Esophagus squamous epithelium (tissue), 5 donors: ENCODE results near the gene XPOT. TPM values are rescaled to one million over a fixed set of nuclear protein-coding genes. Genes with fewer than 3 reads are reported as not detected.

Experiments
- DNase-seq: peaks from one replicate; lab custom pipeline; 2025; lab: John Stamatoyannopoulos, UW
- H3K27ac ChIP-seq, 4 donors: fragments of 200-600 bp; sonication (generic); one replicate each; pipeline ENCODE4 v1.5.1; 2016 to 2019; ENCODE audit warnings: mild to moderate bottlenecking in 1 of 4
- H3K27me3 ChIP-seq, 4 donors: fragments of 200-600 bp; sonication (generic); 1 replicate in 3 of 4; 2 replicates in 1 of 4; pipeline versions ENCODE4 v1.5.1 to v1.6.0; 2017 to 2021; ENCODE audit warnings: antibody characterized with exemption in 1 of 4
- H3K36me3 ChIP-seq, 3 donors: fragments of 200-600 bp; sonication (generic); one replicate each; pipeline ENCODE4 v1.5.1; 2016 to 2019
- H3K4me1 ChIP-seq, 3 donors: fragments of 200-600 bp; sonication (generic); one replicate each; pipeline ENCODE4 v1.5.1; 2017 to 2019
- H3K4me3 ChIP-seq, 4 donors: fragments of 200-600 bp; sonication (generic); 1 replicate in 3 of 4; 2 replicates in 1 of 4; pipeline ENCODE4 v1.5.1; 2016 to 2019; ENCODE audit warnings: mild to moderate bottlenecking in 2 of 4, moderate library complexity in 1 of 4
- H3K9me3 ChIP-seq, 3 donors: fragments of 200-600 bp; sonication (generic); one replicate each; pipeline ENCODE4 v1.5.1; 2016 to 2019
- POLR2A ChIP-seq, 4 donors: fragments of 450-650 bp; IDR thresholded peaks; one replicate each; pipeline ENCODE4 v1.6.1; 2017; ENCODE audit warnings: antibody characterized with exemption in 4 of 4, mild to moderate bottlenecking in 4 of 4, moderate library complexity in 3 of 4
- WGBS, 2 donors: methylation state at CpG; one replicate each; pipeline ENCODE4 v1.1.5; 2018; 5-methylcytosine and 5-hydroxymethylcytosine counted together
- intact Hi-C: fragments of 100-400 bp; cut with DNase I; formaldehyde crosslinking; loops from one replicate; pipeline ENCODE4 v1.15.0; 2022
- total RNA-seq, 4 donors: library from RNA; depleted of rRNA; stranded (reverse); fragments of >200 nt; gene quantifications; one replicate each; pipeline ENCODE4 v1.1.0, GENCODE V29; 2016
- TF ChIP-seq, protein P1 (sequence below), 6 experiments: fragments of 450-650 bp in 4 of 6; fragments of 200-600 bp in 2 of 6; sonication (generic) in 2 of 6; IDR thresholded peaks; one replicate each; pipeline ENCODE4 v1.5.1; 2016 to 2019; ENCODE audit warnings: antibody characterized with exemption in 6 of 6, mild to moderate bottlenecking in 4 of 6, moderate library complexity in 4 of 6
- donor health status: DM: yes; HTN: yes; CAD: no.

Gene XPOT
- total RNA-seq, 4 donors from 2014 or later = 29.9 to 61.2 (median 38.0) TPM

- intact Hi-C loops = no loop called here
- Histone ChIP-seq H3K36me3 (no peaks in the 10 kb centered on the region), H3K27me3 (peaks cover 0 to 28% (median 0%) of the 10 kb centered on the region in 4 donors), H3K4me1 (peaks cover 5 to 53% (median 9%) of the 10 kb centered on the region in 3 donors), H3K27ac (no peak overlapping the region), H3K4me3 (no peak overlapping the region), H3K9me3 (no peaks in the 10 kb centered on the region)
- TF ChIP-seq, protein P1, sequence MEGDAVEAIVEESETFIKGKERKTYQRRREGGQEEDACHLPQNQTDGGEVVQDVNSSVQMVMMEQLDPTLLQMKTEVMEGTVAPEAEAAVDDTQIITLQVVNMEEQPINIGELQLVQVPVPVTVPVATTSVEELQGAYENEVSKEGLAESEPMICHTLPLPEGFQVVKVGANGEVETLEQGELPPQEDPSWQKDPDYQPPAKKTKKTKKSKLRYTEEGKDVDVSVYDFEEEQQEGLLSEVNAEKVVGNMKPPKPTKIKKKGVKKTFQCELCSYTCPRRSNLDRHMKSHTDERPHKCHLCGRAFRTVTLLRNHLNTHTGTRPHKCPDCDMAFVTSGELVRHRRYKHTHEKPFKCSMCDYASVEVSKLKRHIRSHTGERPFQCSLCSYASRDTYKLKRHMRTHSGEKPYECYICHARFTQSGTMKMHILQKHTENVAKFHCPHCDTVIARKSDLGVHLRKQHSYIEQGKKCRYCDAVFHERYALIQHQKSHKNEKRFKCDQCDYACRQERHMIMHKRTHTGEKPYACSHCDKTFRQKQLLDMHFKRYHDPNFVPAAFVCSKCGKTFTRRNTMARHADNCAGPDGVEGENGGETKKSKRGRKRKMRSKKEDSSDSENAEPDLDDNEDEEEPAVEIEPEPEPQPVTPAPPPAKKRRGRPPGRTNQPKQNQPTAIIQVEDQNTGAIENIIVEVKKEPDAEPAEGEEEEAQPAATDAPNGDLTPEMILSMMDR (IDR thresholded peaks at IDR 0.05) = peak in 4 of 6 experiments; percentile 9 to 47 (median 16)
- TF ChIP-seq POLR2A (IDR thresholded peaks at IDR 0.05) = no peak
- 61 to 86% methylated on average over 2 to 3 of the region's 3 CpGs for WGBS, 2 donors
- no peak for DNase-seq
Observed at GRCh38 chr12:64392221-64392620, 12.0 kb upstream of the XPOT start.

- H3K27me3 ChIP-seq = peaks cover 0 to 12% (median 0%) of the 10 kb centered on the region in 4 donors
- DNase-seq = no peak
- TF ChIP-seq POLR2A (IDR thresholded peaks at IDR 0.05) = no peak
- TF ChIP-seq, protein P1 (IDR thresholded peaks at IDR 0.05) = no peak
- no peak overlapping the region for H3K4me3 ChIP-seq
- peak overlapping the region in 1 of 4 donors; percentile 43 for H3K27ac ChIP-seq
- no peaks in the 10 kb centered on the region for H3K36me3 ChIP-seq
- 21 to 44% methylated on average over 2 of the region's 2 CpGs for WGBS, 2 donors
- no peaks in the 10 kb centered on the region for H3K9me3 ChIP-seq
- intact Hi-C loops = no loop called here
- H3K4me1 ChIP-seq = peaks cover 0 to 18% (median under 1%) of the 10 kb centered on the region in 3 donors
Observed at GRCh38 chr12:64395739-64396138, 8.5 kb upstream of the XPOT start.

DNA sequence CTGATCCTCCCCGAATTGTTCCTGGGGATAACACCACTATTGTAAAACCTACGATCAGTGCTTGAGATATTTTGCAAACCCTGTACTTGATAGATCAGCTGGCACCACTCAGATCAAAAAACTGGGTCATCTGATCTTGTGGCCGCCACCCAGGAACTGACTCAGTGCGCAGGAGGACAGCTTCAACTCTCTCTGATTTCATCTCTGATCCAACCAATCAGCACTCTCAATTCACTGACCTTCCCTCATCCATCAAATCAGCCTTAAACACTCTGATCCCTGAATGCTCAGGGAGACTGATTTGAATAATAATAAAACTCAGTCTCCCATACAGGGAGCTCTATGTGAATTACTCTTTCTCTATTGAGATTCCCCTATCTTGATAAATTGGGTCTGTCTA is 4.2 kb upstream of the XPOT start:
- no peaks in the 10 kb centered on the region for H3K36me3 ChIP-seq
- no peak for DNase-seq
- no peaks in the 10 kb centered on the region for H3K27me3 ChIP-seq
- intact Hi-C loops = no loop called here
- H3K4me1 ChIP-seq = peaks cover 0 to 18% (median 3%) of the 10 kb centered on the region in 3 donors
- no peaks in the 10 kb centered on the region for H3K9me3 ChIP-seq
- no peak overlapping the region for H3K27ac ChIP-seq
- 42 to 46% methylated on average over 4 of the region's 4 CpGs for WGBS, 2 donors
- H3K4me3 ChIP-seq = no peak overlapping the region
- TF ChIP-seq, protein P1 (IDR thresholded peaks at IDR 0.05) = no peak
- no peak for TF ChIP-seq POLR2A (IDR thresholded peaks at IDR 0.05)

DNA sequence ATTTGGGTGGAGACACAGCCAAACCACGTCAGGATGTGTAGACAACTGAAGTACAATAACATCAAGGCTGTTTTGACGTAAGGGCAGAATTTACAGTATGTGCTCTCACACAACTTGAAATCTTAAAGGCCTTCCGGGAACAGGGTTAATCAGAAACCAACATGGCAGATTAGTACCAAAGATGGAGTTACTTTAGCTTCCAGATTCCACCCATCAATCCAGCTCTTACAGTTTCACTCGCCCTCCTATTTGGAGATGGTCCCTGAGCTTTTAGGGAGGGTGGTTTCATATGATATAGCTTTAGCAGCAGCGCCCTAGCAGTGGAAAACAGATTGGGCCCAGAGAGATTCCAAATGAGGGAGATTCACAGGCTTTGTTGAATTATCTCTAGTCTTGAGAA is 2.0 kb upstream of the XPOT start:
- Histone ChIP-seq H3K36me3 (no peaks in the 10 kb centered on the region), H3K4me1 (peaks cover 8 to 26% (median 10%) of the 10 kb centered on the region in 3 donors), H3K27me3 (no peaks in the 10 kb centered on the region), H3K27ac (no peak overlapping the region), H3K9me3 (no peaks in the 10 kb centered on the region), H3K4me3 (no peak overlapping the region)
- TF ChIP-seq POLR2A (IDR thresholded peaks at IDR 0.05) = no peak
- TF ChIP-seq, protein P1 (IDR thresholded peaks at IDR 0.05) = no peak
- intact Hi-C loops = no loop called here
- no peak for DNase-seq
- WGBS, 2 donors = 89 to 94% methylated on average over 5 of the region's 5 CpGs

- TF ChIP-seq, protein P1 (IDR thresholded peaks at IDR 0.05) = no peak
- peak in 2 of 4 donors; percentile 52 to 70 for TF ChIP-seq POLR2A (IDR thresholded peaks at IDR 0.05)
- Histone ChIP-seq H3K4me3 (peak overlapping the region; percentile 74 to 86 (median 82)), H3K27ac (peak overlapping the region; percentile 90 to 98 (median 97)), H3K9me3 (no peaks in the 10 kb centered on the region), H3K4me1 (peaks cover 8 to 41% (median 10%) of the 10 kb centered on the region in 3 donors), H3K27me3 (no peaks in the 10 kb centered on the region), H3K36me3 (no peaks in the 10 kb centered on the region)
- intact Hi-C loops = no loop called here
- DNase-seq = peak; percentile 32
- WGBS, 2 donors = 0% methylated on average over 6 to 8 of the region's 78 CpGs
Observed at GRCh38 chr12:64404470-64405256, 471 bp downstream of the XPOT start.
